UCSD-AML1 (cell line): ENCODE results near the gene APRT.

Experiments
- DNase-seq: peaks from one replicate; lab custom pipeline; 2025; ENCODE audit not compliant: unreplicated experiment; lab: John Stamatoyannopoulos, UW

Gene APRT, protein sequence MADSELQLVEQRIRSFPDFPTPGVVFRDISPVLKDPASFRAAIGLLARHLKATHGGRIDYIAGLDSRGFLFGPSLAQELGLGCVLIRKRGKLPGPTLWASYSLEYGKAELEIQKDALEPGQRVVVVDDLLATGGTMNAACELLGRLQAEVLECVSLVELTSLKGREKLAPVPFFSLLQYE

DNA sequence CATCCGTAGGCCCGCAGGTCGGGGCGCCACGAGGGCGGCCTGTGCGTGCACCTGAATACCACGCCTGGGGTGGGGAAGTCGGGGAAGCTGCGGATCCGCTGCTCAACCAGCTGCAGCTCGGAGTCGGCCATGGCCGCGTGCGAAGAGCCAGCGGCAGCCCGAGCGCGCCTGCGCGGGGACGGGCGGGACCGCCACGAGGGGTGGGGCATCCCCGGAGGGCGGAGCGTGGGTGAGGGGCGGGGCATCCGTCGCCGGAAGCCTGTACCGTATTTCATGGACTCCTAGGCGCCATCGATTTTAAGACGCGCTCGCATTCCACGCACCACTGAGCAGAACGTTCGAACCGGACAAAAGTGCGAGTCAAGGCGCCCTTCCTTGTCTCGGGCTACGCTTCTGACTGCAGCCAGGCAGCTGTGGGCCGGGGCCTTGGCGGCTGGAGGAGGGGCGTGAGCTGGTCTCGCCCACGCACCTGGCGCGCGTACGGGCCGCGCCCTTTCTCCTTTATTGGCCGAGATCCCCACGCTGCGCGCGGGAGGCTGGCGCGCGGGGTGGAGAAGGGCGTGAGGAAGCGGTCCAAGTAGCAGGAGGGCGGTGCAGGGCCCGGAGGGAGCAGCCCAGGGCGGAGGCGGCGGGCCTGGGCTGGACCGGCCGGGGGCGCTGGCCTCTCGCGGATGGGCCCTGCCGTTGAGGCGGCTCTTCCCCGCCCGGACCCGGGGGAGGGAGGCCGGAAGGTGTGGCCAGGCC, at the start of gene APRT:
Gene APRT, minus strand, starts transcription at position 160 of the 744 bp plus-strand sequence. Its CDS starts 29 bp downstream, at position 131.
- peak; percentile 95 for DNase-seq

DNA sequence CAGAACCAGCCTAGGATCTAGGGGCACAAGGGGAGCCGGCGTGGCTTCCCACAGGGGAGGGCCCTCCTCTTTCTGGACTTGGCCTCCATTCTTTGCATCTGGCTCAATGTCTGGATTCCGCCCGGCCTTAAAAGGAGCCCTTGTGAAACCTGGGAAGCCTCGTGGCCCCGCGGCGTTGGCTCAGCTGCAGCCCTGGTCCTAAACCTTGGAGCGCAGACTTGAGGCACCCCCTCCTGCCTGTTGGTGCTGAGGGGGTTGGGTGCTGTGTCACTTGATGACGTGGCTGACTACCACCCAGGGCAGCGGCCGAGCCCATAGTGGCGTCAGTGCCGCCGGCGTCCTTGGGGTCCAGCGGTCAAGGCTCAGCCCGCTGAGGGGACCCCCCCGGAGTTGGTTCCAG, 49.6 kb upstream of the APRT start:
- no peak for DNase-seq

DNA sequence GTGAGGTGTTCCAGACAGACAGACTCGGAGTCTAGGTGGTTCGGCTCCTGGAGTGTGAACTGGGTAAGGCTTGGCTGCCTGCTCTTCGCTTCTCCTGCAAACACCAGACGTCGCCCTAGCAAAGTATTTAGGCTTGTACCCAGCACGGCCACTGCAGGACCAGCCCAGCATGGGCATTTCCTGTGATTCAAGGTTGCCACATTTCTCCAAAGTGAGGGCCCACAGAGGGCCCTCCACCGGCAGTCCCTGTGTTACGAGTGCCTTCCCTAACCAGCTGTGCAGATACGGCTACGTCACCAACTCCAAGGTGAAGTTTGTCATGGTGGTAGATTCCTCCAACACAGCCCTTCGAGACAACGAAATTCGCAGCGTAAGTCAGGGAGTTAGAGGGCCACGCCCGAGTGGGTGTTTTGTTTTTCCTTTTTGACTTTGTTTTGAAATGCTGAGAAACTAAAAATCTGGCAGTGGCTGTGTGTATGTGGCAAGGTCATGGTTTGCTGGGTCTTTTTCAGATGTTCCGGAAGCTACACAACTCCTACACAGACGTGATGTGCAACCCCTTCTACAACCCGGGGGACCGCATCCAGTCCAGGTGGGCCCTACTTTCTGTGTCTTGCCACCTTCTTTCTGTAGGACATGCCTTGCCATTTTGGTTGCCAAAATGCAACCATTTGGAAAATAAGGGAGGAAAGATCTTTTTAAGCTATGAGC, 47.8 kb upstream of the APRT start:
- DNase-seq: no peak

DNA sequence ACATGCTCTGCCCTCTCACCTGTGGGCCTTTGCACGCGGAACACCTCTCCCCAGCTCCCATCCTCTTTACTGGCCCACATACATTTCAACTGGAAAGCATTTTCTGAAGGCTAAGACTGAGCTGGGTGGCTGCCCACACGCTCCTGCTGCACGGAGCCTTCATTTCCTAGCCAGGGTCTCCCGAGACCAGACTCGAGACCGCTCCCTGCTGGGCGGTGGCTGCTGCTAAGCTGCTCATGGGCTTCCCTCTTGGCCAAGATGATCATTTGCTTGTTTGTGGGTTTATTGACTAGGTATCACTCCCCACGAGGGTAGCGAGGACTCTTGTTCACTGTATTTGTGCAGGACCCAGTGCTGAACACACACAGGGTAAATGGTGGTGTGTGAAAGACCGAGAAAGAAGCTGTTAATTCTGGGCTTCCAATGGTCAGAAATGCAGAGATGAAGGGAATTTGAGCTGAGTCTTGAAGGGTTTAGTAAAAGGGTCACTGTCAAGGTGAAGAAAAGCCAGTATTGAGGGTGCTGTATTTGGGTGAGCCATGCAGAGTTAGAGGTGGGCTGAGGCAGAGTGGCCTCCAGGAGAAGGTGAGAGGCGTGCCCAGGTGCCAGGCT, 46.1 kb upstream of the APRT start:
- peak; percentile 73 for DNase-seq

DNA sequence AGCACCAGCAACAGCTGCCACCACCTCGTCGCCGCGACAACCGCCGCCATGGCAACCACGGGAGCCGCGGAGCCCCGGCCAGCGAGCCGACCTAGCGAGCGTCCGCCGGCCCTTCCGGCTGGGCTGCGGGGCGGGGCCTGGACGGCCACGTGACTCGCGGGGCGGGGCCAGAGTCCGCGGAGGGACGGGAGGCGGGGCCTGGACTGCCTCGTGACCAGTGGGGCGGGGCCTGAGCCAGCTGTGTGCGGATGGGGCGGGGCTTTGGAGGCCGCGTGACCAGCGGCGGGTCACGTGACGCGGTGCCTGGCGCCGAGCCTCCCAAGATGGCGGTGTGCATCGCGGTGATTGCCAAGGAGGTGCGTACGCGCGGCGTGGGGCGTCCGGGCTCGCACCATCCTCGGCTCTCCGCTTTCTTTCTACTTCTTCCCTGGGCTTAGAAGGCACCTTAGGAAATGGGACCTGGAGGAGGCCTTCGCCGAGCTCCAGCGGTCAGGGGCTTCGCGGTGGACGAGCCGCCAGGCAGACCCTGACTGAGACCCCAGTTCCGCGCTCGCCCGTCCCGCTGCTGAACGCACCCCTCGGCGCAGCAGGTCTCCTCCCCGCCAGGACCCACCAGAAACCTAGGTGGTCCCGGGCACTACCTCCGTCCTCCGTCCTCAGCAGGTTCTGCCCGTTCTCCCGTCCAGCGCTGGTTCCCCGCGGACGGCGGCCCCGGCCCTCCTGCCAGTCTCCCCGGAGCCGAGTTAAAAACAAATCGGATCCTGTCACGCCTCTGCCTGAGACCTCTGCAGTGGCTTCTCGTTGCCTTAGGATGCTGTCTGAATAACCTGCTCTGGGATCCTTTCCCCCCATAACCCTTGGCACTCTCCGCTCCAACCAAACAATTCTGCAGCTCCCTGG, 45.4 kb upstream of the APRT start, which contains the start of the genes GALNS and TRAPPC2L:
Gene GALNS, minus strand, starts transcription at position 120 of the 900 bp plus-strand sequence. Its CDS starts 70 bp downstream, at position 50.
Gene TRAPPC2L, plus strand, starts transcription at position 300 of the 900 bp plus-strand sequence. Its CDS starts 24 bp downstream, at position 324.
- DNase-seq: peak; percentile 98

DNA sequence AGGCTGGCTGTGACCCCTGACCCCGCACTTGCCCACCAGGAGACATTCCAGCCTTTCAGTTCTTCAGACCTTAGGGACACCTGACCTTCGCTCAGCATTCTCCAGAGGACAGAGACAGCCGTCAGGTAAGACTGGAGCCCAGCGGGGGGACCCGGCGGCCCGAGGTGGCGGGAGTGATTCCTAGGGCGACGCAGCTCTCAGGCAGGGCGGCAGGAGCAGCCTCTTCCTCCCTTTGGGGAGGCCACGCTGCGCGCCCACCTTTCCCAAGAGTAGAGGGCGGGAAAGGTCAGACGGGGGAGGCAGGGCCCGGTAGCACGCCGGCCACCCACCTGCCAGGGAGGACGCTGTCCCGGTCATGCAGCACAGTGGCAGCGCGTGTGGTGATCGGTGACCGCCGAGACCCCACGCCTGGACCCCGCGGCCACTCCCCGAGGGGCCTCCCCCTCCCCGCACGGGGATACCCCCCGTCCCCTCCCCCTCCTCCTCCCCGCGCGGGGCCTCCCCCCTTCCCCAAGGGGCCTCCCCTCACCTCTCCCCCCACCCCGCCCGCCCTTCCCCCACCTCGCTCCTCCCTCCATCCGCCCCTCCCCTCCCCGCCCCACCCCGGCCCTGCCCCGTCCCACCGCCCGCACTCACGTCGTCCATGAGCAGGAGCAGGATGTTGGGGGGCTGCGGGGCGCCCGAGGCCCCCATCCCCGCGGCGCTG, 44.5 kb upstream of the APRT start:
- no peak for DNase-seq

DNA sequence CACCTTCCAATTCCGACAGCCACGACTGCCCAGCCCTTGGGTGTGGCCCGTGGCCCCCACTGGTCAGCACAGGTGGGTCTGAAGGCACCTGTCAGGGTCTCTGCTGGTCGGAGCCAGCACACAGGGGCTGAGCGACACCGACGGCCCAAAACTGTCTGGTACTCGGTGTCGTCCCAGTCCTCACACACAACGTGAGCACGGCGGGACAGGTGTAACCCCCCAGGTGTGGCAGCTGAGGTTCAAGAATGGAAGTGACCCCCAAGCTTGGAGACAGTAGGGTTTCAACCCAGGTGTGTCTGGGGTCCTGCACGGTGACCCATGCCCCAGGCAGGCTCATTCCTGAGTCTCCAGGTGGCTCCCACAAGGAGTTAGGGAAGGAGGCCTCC, 44.0 kb upstream of the APRT start:
- DNase-seq: no peak

DNA sequence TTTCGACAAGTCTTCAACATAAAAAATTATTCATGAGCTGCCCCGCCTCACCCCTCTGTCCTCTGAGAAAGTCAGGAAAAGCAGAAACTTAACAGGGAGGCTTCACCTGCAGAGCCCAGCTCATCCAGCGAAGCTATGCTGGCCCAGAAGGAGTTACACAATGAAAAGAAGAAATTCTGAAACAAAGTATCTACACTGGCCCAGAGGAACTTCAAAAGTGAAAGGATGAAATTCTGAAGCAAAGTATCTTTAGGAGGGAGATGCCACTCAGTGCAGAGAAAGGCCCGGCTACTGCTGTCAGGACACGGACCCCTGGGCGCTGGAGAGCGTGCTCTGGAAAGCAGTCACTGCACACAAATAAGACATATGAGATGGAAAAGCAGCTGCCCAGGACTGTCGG, 43.4 kb upstream of the APRT start:
- DNase-seq: no peak

DNA sequence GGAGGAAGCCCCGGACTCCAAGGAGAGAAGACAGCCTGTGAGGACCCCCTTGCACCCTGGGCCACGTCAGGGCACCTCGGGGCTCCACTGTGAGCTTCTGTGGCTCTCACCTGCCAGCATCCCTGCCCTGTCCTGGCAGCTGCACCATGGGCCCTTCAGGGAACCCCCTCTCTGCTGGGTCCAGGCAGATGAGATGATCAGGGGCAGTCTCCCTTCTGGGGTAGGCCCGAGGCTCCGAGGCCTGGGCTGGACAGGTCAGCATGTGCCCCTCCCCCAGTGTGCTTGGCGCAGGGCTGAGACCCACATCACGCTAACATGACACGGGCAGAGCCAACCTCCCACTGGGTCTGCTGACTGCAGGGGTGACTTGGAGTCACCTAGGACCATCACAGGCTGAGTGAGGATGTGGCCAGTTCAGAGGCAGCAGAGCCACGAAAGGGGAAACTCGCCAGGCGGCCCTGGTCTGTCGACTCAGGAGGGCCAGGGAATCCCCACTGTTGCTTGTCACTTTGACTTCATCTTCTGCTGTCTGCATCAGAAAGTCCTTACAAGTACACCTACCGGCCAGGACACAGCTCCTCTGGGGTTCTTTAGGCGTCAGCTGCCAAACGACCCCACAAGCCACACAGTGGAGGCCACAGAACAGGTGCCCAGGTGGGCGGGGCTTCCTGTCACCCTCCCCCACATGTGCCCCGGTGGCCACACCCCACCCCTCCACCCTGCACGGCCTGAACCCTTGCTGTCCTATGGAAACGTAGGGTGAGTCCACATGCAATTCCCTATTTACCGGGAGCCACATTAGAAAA, 42.8 kb upstream of the APRT start:
- peak; percentile 47 for DNase-seq

DNA sequence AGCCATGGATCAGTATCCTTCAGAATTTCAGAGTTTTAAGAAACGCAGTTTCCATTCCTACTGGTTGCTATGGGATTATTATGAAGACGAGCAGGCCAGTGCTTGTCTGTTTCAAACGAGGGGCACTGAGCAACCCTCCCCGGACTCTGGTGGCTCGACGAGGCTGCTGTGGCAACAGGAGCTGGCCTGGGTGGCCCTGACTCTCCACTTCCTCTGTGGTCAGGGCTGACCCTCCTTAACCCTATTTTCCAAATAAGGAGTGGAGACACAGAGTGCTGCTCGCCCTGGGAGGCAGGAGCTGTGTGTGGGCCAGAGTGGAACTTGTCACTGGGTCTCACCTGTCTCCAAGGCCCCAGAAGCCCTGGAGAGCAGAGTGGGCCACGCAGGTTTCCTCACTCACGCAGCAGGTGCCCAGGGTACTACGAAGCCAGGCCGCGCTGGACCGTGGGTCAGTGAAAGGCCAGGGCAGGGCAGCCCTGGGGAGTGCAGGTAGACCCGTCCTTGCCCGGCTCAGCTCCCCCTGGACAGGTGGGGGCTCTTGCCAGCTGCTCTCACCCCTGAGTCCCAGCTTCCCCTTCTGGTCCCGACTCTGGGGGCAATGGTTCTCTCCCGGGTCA, 41.7 kb upstream of the APRT start:
- DNase-seq: no peak

DNA sequence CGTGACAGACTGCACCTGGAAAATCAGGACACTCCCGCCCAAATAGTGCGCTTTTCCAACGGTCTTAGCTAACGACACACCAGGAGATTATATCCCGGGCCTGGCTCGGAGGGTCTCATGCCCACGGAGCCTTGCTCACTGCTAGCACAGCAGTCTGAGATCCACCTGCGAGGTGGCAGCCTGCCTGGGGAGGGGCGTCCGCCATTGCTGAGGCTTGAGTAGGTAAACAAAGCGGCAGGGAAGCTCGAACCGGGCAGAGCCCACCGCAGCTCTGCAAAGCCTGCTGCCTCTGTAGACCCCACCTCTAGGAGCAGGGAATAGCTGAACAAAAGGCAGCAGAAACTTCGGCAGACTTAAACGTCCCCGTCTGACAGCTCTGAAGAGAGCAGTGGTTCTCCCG, 39.9 kb upstream of the APRT start:
- DNase-seq: no peak

DNA sequence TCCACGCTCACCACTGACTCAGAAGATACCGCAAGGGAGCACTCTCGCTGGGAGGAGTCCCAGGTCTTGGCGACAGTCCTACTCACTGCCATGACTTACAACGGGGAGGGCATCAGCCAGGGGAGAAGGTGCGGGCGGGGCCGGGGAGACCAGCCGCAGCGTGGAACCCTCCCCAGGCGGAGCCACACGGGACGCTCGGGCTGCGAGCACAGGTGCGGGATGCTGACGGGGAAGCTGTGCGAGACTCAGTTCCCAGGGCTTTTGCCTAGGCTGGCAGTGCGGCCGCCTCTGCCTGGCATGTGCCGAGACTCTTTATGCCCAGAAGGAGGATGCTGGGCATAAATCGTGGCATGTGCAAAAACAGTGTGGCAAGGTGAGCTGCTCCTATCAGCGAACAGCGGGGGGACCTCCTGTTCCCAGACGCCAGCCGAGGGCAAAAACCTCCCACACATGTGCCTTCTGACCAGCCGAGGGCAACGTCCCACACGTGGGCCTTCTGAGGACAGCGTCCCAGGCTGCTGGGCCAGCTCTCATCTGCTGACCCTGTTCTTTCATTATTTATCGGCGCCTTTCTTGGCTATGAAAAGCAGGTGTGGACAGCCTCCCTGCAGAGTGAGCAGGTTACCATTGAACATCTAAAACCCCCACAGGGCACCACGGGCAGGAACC, 38.9 kb upstream of the APRT start:
- no peak for DNase-seq

DNA sequence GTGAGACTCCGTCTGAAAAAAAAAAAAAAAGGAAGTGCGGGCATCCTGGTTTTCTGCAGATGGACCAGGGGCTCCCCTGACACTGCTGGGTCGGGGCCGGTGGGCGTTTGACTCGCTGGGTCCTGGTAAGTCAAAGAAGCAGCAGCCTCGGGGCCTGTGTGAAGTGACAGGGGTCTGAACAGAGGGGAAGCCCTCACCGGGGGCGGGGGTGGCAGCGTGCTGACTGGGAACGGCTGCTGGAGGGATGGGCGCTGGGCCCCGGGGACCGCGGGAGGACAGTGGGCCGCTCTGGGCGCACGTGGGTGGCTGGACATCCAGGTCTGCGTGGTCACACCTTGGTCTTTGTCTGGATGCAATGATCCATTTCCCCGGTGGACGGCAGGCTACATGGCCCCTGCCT, 36.8 kb upstream of the APRT start:
- DNase-seq: no peak

DNA sequence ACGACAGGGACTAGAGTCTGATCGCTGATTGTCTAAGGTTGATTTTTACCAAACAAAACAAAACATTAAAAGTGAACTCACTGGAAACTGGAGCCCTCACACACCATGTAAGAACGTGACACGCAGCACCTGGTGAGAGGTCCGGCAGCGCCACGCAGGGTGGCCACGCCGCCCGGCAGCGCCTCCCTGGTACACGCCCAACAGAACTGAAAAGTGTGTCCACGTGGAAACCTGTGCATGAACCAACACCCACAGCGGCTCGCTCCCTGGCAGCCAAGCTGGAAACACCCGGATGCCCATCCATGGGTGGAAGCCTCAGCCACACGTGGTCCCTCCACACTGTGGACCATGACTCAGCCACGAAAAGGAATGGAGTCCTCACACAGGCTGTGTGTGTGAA, 35.9 kb upstream of the APRT start:
- DNase-seq: no peak

DNA sequence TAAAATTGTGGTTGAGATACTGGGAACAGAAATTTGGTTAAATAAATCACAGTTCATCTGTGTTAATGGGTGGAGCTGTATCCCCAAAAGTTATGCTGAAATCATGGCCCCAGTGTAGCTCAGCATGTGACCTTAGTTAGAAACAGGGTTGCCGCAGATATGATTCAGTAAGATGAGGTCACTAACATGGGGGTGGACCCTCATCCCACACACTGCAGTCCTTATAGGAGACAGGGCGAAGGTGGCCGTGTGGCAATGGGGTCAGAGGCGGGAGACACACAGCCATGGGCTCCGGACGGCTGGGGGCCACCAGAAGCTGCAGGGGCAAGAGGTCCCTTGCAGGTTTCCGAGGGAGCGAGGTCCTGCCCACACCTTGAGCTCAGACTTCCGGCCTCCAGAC, 34.4 kb upstream of the APRT start:
- DNase-seq: no peak

DNA sequence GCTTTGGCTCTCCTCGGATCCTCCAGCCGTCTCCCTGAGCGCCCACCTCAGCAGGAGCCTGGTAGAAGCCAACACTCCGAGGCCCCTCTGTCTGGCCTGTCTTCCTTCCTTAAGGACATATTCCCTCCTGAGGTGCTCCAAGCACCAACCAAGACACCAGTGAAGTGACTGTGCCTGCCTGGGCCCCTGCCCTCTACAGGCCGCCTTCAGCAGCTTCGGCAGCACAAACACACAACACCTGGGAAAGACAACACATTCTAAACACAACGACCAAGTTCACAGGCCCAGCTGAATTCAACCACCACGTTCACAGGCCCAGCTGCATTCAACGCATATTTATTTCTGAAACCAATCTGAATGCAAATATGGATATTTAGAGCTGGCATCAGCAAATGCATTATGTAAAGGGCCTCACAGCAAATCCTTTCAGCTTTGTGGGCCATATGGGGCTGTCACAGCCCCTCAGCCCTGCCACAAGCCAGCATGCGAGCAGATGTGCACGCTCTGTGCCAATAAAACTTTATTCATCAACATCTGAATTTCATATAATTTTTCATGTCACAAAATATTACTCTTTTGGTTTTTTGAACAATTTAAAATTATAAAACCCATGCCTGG, 32.8 kb upstream of the APRT start:
- no peak for DNase-seq

DNA sequence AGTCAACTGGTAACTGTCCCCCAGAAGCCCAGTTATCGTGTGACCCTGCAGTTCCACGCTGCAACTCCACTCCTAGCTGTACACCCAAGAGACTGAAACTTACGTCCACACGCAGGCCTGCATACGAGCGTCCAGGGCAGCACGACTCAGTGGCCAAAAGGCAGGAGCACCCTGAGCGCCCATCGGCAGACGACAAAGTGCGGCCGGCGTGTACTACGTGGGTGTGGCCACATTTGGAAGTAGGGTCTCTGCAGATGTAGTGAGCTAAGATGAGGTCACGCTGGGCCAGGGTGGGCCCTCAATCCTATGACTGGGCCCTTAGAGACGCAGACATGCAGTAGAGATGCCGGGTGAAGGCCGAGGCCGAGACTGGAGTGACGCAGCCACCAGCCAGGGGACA, 31.5 kb upstream of the APRT start:
- no peak for DNase-seq

DNA sequence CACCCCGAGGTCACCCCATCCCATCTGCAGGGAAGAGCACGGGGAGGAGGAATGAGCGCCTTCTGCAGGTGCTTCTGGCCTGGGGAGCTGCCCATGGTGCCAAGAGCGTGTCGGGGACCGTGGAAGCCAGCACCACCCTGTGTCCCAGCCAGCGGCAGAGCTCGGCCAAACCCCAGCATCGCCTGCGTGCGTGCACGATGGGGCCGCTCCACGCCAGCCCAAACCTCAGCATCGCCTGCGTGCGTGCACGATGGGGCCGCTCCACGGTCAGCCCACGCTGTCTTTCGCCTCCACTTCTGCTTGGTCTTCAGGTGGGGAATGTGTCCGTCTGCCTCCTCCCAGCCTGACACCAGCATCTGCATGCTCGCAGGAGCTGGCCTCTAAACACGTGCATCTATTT, 31.1 kb upstream of the APRT start:
- no peak for DNase-seq
